Measurements from ENCODE around the gene HTD2.

Gene HTD2

DNA sequence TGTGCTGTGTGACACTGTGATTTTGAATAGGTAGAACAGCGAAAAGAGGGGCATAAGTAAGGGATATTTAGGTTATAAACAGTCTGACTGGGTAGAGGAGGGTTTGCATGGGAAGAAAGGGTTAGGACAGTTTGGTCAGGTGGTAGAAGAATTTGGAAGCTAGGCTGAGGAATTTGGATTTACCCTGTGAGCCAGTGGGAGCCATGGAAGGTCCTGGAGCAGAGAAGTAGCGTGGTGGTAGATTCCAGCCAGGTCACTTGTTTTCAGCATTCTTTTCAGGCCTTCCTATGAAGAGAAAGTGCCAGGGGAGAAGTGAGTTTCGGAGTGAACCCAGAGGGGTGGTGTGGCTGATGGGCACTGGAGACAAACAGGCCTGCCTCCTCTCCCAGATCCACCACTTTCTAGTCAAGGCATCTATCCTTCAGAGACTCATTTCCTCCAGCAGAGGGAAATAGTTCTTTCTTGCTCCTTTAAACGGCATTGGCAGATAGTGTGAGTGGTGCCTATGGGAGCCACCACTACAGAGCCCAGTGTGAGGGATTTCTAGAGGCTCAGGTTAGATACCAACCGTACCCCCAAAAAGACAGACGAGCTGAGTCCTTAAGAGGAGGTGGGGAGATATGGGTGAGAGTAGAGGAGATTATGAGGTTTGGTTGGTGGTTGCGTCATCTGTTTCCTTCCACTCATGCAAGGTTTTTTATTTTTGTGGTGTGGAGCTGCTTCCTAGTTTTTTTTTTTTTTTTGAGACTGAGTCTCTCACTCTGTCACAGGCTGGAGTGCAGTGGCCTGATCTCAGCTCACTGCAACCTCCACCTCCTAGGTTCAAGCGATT is 47.6 kb downstream of the HTD2 start:
- Histone ChIP-seq H3K9me3 (ENCODE audit: control insufficient read depth, insufficient read depth, low read depth, low read length) (no peaks in the 10 kb centered on the region), H3K4me3 (ENCODE audit: low read depth, low read length) (no peak overlapping the region), H3K36me3 (ENCODE audit: control insufficient read depth in 2 of 2, insufficient read depth in 1 of 2, low read length in 2 of 2) (no peaks in the 10 kb centered on the region), H3K4me1 (ENCODE audit: control insufficient read depth, insufficient read depth, low read length) (0 out of 2 replicates have a peak, but pooled peaks cover 4% of the 10 kb centered on the region), H3K27ac (ENCODE audit: extremely low read depth, low read depth, low read length) (no peak overlapping the region)
- ChIA-PET CTCF (interaction anchor here (0.6 kb wide), 1 partner anchor 16 kb away, joined by 5 read pairs; no protein-coding TSS in a partner anchor), POLR2A (interaction anchor here (0.5 kb wide), 1 partner anchor 27 kb away, joined by 3 read pairs; no protein-coding TSS in a partner anchor)
- TF ChIP-seq ZNF626 (tag by site-specific recombination; IDR thresholded peaks at IDR 0.05) (no peak), ZNF16 (tag by site-specific recombination; IDR thresholded peaks at IDR 0.05; ENCODE audit: low read depth) (peak; percentile 77)

GRCh38 chr3:58355179-58355578 is 48.9 kb downstream of the HTD2 start:
- CTCF ChIA-PET, result no interaction called here

More at GRCh38 chr3:58355179-58355578, 48.9 kb downstream of the HTD2 start:
- Histone ChIP-seq H3K4me3 (ENCODE audit: low read depth, low read length) (no peak overlapping the region), H3K4me1 (ENCODE audit: control insufficient read depth, insufficient read depth, low read length) (0 out of 2 replicates have a peak, but pooled peaks cover 4% of the 10 kb centered on the region), H3K9me3 (ENCODE audit: control insufficient read depth, insufficient read depth, low read depth, low read length) (no peaks in the 10 kb centered on the region), H3K27ac (ENCODE audit: extremely low read depth, low read depth, low read length) (no peak overlapping the region), H3K36me3 (ENCODE audit: control insufficient read depth in 2 of 2, insufficient read depth in 1 of 2, low read length in 2 of 2) (no peaks in the 10 kb centered on the region)
- TF ChIP-seq, protein P1, sequence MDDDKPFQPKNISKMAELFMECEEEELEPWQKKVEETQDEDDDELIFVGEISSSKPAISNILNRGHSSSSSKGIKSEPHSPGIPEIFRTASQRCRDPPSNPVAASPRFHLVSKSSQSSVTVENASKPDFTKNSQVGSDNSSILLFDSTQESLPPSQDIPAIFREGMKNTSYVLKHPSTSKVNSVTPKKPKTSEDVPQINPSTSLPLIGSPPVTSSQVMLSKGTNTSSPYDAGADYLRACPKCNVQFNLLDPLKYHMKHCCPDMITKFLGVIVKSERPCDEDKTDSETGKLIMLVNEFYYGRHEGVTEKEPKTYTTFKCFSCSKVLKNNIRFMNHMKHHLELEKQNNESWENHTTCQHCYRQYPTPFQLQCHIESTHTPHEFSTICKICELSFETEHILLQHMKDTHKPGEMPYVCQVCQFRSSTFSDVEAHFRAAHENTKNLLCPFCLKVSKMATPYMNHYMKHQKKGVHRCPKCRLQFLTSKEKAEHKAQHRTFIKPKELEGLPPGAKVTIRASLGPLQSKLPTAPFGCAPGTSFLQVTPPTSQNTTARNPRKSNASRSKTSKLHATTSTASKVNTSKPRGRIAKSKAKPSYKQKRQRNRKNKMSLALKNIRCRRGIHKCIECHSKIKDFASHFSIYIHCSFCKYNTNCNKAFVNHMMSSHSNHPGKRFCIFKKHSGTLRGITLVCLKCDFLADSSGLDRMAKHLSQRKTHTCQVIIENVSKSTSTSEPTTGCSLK (tag by site-specific recombination; IDR thresholded peaks at IDR 0.05), result no peak
- no peak for TF ChIP-seq ZBTB1 (tag by site-specific recombination; IDR thresholded peaks at IDR 0.05)
- TF ChIP-seq ZFP3 (tag by site-specific recombination; IDR thresholded peaks at IDR 0.05; ENCODE audit: low read depth), result no peak
- no peak for TF ChIP-seq ZNF324 (tag by site-specific recombination; IDR thresholded peaks at IDR 0.05)
- TF ChIP-seq ZNF10 (tag by site-specific recombination; IDR thresholded peaks at IDR 0.05), result no peak
- TF ChIP-seq SCRT2 (tag by site-specific recombination; IDR thresholded peaks at IDR 0.05), result no peak
- TF ChIP-seq ZNF48 (tag by site-specific recombination; IDR thresholded peaks at IDR 0.05), result no peak
- no peak for TF ChIP-seq ZNF211 (tag by site-specific recombination; IDR thresholded peaks at IDR 0.05; ENCODE audit: low read depth)
- TF ChIP-seq ZNF223 (tag by site-specific recombination; IDR thresholded peaks at IDR 0.05), result no peak
- TF ChIP-seq, protein P2, sequence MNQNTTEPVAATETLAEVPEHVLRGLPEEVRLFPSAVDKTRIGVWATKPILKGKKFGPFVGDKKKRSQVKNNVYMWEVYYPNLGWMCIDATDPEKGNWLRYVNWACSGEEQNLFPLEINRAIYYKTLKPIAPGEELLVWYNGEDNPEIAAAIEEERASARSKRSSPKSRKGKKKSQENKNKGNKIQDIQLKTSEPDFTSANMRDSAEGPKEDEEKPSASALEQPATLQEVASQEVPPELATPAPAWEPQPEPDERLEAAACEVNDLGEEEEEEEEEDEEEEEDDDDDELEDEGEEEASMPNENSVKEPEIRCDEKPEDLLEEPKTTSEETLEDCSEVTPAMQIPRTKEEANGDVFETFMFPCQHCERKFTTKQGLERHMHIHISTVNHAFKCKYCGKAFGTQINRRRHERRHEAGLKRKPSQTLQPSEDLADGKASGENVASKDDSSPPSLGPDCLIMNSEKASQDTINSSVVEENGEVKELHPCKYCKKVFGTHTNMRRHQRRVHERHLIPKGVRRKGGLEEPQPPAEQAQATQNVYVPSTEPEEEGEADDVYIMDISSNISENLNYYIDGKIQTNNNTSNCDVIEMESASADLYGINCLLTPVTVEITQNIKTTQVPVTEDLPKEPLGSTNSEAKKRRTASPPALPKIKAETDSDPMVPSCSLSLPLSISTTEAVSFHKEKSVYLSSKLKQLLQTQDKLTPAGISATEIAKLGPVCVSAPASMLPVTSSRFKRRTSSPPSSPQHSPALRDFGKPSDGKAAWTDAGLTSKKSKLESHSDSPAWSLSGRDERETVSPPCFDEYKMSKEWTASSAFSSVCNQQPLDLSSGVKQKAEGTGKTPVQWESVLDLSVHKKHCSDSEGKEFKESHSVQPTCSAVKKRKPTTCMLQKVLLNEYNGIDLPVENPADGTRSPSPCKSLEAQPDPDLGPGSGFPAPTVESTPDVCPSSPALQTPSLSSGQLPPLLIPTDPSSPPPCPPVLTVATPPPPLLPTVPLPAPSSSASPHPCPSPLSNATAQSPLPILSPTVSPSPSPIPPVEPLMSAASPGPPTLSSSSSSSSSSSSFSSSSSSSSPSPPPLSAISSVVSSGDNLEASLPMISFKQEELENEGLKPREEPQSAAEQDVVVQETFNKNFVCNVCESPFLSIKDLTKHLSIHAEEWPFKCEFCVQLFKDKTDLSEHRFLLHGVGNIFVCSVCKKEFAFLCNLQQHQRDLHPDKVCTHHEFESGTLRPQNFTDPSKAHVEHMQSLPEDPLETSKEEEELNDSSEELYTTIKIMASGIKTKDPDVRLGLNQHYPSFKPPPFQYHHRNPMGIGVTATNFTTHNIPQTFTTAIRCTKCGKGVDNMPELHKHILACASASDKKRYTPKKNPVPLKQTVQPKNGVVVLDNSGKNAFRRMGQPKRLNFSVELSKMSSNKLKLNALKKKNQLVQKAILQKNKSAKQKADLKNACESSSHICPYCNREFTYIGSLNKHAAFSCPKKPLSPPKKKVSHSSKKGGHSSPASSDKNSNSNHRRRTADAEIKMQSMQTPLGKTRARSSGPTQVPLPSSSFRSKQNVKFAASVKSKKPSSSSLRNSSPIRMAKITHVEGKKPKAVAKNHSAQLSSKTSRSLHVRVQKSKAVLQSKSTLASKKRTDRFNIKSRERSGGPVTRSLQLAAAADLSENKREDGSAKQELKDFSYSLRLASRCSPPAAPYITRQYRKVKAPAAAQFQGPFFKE (tag by site-specific recombination; IDR thresholded peaks at IDR 0.05; ENCODE audit: borderline replicate concordance), result no peak
- TF ChIP-seq ZNF132 (tag by site-specific recombination; IDR thresholded peaks at IDR 0.05; ENCODE audit: borderline replicate concordance), result no peak
- TF ChIP-seq, protein P3, sequence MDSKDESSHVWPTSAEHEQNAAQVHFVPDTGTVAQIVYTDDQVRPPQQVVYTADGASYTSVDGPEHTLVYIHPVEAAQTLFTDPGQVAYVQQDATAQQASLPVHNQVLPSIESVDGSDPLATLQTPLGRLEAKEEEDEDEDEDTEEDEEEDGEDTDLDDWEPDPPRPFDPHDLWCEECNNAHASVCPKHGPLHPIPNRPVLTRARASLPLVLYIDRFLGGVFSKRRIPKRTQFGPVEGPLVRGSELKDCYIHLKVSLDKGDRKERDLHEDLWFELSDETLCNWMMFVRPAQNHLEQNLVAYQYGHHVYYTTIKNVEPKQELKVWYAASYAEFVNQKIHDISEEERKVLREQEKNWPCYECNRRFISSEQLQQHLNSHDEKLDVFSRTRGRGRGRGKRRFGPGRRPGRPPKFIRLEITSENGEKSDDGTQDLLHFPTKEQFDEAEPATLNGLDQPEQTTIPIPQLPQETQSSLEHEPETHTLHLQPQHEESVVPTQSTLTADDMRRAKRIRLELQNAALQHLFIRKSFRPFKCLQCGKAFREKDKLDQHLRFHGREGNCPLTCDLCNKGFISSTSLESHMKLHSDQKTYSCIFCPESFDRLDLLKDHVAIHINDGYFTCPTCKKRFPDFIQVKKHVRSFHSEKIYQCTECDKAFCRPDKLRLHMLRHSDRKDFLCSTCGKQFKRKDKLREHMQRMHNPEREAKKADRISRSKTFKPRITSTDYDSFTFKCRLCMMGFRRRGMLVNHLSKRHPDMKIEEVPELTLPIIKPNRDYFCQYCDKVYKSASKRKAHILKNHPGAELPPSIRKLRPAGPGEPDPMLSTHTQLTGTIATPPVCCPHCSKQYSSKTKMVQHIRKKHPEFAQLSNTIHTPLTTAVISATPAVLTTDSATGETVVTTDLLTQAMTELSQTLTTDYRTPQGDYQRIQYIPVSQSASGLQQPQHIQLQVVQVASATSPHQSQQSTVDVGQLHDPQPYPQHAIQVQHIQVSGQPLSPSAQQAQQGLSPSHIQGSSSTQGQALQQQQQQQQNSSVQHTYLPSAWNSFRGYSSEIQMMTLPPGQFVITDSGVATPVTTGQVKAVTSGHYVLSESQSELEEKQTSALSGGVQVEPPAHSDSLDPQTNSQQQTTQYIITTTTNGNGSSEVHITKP (tag by site-specific recombination; IDR thresholded peaks at IDR 0.05), result no peak
- POLR2A ChIA-PET, result no interaction called here

Measured in HEK293 (cell line).